D341Med (cell line): ENCODE measurements around the gene IL22.

ENCODE experiments used
- DNase-seq: peaks from one replicate; pipeline ENCODE4 v3.0.0; 2012; ENCODE audit warnings: low spot score

IL22 gene

DNA sequence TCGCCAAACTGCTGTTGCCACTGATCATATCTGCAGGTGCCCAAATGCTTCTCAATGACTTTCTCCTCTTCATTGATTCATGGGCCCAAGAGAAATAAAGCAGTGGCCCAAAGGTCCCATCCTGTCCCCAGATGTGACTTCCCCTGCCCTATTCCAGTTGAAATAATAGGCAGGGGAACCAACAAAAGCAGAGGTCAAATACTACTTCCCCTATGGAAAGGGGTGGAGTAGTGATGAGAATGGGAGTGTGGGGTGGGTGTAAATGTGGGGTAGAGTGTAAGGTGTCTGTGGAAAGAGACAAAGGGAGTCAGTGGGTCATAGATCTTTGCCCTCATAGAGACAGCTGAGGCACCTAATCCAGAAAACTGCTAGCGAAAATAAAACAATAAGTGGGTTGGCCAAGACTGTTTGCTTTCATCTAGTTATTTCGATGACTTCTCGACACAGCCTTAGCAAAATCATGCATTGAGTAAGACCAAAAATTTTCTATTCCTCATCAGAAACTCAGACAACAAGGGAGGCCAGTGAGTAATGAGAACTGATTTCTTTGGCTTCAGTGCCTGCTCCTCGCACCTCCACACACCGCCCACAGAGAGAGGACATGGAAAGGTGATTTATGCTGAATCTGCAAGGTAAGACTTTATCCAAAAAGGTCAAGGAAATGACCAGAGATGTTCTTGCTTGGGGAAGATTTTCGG lies 10.9 kb upstream of the IL22 start:
- no peak for DNase-seq

DNA sequence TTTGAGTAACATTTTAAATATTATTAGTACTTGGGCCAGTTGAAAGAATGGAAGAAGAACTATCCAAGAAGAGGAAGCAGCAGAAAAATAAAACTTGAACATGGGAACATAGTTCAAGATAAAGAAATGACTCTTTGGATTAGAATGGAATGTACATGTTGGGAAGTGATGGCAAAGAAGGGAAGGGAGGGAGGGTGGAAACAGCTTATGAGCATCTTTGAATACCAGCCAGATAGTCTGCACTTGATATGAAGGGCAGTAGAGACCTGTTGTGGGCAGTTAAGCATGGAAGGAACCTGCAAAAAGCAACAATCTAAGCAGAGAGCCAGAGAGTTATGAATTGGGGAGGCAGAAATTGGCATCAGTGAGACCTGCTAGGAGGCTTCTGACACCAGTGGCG lies 10.0 kb upstream of the IL22 start:
- no peak for DNase-seq

DNA sequence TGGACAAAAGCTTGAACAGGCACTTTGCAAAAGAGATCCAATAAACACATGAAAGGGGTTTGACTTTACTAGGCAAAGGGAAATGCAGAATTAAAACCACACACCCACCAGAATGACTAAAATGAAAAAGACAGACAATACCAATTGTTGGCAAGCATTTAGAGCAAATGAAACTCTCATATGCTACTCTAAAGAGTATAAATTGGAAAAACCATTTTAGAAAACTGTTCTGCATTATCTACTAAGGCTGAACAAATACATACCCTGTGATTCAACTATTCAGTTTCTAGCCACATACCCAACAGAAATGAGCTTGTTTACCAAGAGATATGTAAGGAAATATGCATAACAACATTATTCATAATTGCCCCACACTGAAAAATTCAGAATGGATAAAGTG lies 8.5 kb upstream of the IL22 start:
- DNase-seq: no peak

DNA sequence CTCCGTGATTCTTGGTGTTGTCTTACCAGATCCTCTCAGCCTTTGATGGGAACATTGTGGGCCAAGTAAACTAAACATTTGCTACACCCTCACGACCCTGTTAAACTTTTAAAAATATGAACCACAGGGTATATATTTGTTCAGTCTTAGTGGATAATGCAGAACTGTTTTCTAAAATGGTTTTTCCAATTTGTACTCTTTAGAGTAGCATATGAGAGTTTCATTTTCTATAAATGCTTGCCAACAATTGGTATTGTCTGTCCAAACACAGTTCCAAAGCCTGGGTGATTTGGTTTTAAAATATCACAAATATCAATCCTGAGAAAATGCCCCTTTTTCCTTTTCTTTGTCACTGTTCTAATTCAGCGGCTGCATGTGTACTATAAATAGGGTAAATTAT lies 6.7 kb upstream of the IL22 start:
- no peak for DNase-seq

DNA sequence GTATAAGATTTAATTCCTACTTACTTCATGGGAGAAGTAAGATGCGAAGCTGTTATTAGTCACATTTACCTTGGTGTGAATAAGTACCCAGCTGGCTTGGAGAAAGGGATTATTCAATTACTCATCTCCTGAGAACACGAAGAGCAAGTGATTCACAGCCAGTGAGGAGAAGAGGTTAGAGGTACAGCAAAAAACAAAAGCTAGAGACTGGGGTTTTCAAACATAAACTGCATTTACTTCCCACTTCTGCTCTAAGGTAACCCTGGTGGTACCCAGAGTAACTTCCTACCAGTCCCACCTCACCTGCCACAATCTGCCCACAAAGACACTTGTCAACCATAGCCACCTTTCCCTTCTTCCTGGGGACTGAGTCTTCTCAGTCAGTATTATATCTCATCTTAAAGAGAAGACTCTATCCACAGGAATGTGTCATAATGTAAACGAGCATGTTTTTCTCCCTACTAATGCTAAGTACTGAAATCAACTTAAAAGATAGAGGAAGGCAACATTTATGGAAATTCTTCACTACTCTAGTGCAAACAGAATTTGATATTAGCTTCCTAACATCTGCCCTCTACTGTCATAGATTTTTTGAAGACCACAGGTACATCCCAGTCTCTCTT lies 6.0 kb upstream of the IL22 start:
- no peak for DNase-seq

DNA sequence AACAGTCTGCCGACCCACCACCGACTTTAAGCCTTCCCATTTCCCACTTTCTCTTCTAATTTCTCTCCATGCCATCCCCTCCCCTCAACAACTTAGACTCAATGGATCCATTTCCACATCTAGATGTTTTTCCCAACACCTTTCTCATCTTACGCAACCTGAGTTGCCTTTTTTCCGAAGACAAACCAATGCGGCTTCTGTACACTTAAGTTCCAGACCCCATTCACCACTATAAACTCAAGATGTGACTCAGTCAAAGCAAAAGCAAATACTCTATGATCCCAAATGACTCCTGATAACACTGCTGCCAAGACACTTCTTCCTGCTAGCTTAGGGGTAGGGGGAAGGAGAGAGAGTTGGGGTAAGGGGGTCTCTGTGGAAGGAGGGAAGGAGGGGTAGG lies 1.3 kb downstream of the IL22 start:
- DNase-seq: no peak

DNA sequence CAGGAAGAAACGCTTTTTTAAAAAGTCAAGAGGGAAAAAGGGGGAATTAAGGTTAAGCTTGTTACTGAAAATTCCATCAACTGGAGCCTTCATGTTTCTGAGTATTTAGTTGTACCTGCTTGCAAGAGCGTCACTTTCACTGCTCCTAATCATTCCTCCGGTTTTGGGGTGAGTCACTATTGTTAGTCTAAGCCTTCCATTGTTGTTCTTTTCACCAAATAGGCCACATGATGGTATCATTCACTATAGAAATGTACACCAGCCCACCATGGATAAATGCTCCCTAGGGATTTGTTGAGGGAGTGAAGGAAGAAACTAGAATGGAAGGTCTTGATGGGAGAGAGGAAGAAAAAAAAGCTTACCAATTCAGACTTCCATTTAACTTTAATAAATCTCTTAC lies 3.0 kb downstream of the IL22 start:
- no peak for DNase-seq

DNA sequence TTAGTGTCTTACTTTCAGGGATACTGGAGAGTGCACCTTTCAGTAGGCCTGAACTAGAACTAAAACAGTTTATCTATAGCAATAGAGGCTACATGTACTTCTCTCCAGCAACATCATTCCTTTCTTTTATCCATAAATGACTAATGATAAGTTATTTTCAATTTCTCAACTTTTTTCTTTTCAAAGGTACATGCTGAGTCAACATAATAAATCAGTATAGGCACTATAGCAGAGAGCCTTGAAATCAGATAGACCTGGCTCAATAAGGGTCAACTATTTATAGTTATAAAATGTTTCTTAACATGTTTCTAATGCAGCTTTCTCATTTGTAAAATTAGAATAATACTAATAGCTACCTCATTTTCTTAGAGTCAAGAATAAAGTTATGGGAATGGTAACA lies 5.6 kb downstream of the IL22 start:
- no peak for DNase-seq

DNA sequence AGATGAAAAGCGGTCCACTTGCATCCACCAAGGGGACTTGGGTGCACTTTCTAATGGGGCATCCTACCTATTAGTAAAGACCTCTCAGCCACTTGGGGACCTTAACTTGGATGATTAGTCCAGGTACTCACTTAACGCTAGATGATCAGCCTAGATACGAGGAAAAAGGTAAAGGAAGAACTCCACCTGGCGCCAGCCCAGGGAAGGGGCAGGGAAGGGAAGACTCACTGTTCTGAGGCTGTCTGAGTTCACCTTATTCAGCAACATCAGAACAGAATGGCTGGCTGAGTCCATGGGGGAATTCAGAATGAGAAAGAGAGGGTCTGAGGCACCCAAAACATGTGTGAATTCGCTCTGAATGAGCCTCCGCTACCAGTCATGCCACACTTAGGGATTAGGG lies 7.1 kb downstream of the IL22 start:
- DNase-seq: no peak

DNA sequence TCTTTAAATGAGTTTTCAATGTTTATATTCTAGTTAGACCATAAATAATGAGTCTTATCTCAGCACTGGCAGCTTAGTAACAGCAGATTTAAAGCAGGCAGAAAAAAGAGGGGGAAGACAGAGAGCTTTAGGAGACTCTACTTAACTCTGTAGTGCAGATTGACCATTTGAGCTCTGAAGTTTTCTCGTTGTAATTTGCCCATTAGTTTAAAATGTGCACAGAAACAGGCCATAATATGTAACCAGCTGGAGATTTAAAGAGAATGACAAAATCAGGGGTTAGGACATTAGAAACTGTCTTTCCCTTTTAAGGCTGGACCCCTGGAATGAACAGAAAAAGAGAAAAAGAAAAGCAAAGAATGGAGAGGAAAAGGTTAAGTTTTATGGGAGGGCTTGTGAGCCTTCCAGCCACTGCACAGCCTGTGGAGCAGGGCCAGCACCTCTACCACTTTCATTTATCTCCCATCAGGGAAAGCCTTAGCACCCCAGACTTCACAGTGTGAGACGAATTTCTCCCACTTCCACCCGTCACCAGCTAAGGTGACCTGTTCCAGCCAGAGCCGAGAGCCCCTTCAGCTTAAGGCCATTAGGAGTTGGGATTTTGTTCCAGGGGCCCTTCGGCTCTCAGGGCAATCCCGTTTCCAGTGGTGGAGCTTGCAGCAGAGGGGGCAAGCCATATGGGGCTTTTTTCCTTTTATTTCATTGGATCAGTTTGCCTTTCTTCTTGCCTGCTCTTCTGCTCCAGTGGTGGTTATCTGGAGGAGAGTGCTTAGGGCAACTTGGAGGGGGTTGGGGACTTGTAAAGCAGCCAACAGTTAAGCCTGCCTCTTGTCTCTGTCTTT lies 8.0 kb downstream of the IL22 start:
- DNase-seq: no peak

DNA sequence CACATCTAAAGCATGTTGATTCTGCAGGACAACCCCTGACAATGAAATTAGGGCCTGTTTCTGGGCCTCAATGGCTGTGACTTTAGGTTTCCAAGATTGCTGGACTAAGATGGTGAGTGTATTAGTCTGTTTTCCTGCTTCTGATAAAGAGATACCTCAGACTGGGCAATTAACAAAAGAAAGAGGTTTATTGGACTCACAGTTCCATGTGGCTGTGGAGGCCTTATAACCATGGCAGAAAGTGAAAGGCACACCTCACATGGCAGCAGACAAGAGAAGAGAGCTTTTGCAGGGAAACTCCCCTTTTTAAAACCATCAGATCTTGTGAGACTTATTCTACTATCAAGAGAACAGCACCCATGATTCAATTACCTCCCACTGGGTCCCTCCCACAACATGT lies 10.6 kb downstream of the IL22 start:
- no peak for DNase-seq

DNA sequence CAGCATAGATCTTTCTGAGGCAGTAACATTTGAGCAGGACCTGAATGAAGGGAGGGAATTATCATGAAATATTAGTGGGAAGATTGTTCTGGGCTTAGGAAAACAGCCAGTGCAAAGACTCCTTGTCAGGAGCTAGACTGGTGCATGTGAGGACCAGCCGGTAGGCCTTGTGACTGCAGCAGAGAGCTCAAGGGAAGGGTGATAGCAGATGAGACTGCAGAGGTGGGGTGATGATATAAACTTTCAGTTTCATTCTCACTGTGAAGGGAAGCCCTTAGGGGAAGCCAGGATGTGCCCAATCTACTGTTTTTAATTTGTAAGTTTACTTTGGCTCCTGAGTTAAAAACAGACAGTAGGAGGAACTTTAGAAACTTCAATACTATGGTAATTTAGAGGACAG lies 12.4 kb downstream of the IL22 start:
- no peak for DNase-seq

DNA sequence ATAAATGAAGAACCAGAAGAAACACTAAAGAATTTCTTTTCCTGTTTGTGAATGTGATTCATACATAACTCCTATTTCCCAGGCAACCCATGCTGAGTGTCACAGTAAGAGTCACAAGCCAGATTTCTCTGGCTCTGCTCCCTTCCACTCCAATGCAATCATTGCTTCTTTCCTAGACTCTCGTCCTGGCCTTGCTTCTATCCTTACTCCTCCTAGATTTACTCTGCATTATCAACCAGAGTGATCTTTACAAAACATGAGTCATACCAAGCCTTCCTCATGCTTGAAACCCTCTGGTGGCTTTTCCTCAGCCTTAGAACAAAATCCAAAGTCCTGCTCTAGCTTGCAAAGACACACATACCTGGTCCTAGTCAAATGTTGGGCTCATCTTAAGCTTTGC lies 13.3 kb downstream of the IL22 start:
- DNase-seq: no peak

DNA sequence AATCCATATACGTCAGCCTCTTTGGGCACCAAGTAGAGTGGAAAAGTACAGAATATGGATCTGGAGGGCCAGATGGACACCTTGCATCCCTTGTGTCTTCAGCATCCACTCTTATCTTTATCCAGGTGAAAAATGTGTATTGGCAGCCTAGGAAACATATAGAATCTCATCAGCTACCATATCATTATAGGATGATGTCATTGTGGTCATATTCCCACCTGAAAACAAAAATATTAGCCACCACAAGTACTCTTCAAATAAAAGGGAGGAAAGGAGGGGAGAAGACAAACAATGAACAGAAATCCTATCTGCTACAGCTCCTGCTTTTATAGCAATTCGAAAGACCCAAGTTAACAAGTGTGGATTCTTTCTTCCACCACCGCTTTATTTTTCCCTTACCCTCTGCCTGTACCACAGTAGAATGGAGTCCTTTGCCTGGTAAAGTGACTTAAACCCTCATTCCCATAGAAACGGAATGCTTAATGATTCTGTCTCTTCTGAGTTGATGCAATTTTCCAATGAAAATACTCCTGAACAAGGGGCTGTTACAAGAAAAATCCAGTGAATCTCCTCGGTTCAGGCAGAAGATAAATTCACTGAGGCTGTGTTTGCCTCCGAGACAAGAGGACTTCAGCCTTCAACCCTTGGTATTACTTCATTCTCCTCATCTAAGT lies 14.0 kb downstream of the IL22 start:
- DNase-seq: no peak

DNA sequence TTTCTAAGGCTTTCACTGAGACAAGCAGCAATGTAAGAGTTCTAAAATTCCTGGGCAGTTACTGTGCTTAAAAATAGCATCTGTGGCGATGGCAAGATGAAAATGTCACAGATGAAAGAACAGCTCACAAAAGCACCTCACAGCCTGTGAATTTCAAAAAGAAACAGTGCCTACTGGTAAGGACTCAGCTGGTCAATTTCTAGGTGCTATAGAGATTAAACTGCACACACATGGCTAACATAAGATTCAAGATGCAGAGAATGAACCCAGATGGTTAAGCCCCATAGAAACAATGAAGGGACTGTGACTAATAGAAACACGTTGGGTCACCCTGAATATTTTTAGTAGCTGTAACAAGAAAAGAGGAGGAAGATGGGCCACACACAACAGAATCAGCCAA lies 15.8 kb downstream of the IL22 start:
- DNase-seq: no peak

DNA sequence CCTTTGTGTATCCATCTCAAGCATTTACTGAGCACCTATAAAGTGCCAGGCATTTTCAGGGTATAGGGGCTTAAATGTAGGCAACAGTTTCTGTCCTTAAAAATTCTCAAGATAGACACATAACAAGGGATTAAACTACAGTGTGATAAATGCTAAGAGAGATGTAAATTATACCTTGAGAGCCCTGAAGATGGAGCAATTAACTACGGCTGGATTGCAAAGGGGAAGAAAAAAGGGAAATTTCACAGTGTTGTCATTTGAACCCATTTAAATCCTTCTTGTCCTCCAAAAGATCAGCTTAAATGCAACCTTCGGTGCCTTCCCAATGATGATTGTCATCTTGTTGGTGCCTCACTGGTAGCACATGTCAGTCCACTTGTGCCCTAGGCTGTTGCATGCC lies 16.3 kb downstream of the IL22 start:
- DNase-seq: no peak

DNA sequence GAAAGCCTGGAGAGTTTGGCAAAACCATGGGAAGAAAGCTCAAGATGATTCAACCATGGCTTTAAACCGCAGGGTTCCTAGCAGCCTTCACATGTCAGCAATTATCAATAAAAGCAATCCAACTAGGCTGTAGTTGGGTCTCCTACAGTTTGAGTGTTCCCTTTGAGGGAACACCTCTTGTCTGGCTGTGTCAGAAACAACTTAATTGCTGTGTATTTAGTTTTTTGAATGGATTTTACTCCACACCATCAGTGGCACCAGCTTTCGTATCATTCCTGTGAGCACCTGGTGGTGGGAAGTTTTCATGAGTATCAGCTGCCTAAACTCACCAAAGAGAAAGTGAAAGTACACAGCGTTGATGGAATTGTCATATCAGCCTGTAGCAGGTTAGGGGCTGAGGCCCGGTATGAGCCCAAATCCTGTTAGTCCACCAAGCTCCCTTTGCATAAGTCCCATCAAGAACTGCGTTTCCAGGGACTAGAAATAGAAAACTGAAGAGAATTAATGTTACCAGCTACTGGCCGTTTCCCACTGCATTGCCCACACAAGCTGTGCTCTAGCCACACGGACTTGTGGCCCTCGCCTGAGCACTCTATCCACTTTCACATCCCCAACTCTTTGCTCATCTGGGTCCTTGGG lies 16.9 kb downstream of the IL22 start:
- no peak for DNase-seq

DNA sequence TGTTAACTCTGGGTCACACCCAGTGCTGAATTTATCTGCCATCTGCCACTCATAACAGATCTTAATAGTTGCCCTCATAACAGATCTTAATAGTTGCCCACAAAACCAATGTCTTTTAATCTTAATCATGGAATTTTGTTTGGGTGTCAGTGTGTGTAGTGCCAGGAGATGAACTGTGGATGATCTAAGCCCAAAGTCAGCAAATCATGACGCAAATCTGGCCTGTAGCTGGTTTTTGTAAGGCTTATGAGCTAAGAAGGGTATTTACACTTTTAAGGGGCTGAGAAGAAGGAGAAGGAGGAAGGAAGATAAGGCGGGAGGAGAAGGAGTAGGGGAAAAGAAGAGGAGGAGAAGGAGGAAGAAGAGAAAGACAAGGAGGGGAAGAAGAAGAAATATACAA lies 17.8 kb downstream of the IL22 start:
- no peak for DNase-seq

DNA sequence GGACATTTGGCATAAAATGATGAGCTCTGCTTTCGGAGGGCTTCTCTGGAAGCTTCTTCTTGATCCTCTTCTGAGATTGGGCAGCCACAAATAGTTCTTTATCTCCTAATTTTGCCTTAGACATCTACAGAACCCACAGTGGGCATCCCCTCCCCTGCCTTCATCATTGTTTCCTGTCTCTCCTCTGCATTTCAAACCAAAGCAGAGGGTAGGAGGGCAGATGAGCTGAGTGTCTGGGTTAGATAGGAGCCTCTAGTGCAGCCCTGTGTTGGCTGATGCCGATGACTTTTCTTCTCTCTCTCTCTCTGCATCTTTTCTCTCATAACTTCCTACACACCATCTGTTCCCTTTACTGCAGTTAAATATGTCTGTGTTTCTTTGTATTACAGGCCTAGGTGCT lies 19.3 kb downstream of the IL22 start:
- no peak for DNase-seq

DNA sequence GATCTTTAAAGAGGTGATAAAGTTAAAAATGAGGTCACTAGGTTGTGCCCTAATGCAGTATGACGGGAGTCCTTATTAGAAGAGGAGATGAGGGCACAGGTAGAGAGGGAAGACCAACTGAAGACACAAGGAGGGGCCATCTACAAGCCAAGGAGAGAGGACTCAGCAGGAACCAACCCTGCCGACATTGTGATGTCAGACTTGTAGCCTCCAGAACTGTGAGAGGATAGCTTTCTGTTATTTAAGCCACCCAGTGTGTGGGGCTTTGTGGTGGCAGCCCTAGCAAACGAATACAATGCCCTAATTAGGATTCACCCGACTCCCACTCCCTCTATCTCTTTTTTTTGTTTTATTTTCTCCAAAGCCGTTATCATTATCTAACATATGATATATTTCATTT lies 19.9 kb downstream of the IL22 start:
- DNase-seq: no peak

DNA sequence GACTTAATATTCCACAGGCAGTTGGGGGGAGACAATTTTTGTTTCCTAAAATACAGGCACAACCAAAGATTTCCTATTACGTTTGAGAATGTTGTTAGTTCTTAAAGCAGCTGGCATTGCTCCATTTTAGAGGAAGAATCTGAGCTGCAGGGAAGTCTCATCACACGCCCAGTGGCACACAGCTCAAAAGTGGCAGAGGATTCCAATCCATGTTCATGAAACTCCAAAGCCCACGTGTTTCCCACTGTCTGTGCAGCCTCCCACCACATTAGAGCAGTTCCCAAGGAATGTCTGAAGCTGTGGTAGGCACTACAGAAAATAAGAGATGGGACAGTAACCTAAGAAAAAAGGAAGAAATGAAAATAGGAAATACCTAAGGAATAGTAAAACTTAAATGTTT lies 21.7 kb downstream of the IL22 start:
- DNase-seq: no peak

DNA sequence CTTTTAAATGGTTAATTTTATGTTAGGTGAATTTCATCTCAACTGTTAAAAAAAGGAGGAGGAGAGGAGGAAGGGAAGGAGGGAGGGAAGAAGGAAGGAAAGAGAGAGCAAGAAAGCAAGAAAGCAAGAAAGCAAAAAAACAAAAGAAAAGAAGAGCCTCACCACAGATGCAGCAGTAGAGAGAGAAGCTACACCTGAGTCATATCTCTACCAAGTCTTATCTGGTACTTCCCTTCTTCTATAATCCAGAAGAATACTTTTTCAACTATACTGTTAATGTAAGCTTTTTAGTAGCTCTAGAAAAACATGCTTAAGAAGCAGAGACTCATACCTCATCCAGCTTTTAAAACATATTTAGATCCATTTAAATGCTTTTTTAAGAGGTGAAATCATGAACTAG lies 22.2 kb downstream of the IL22 start:
- no peak for DNase-seq
